Panc1 (cell line): Measurements from ENCODE around the gene AKT1. TPM values are rescaled to one million over a fixed set of nuclear protein-coding genes. Genes with fewer than 3 reads are reported as not detected.

ENCODE experiments used
- ATAC-seq: fragments of 200-7000 bp; cut with Tn5 transposase; 2 replicates; pipeline ENCODE4 v1.9.1; 2020; ENCODE audit warnings: mild to moderate bottlenecking, moderate library complexity
- BruUV-seq: library from RNA; stranded (reverse); fragments of 400-500 nt; replicated peaks from 2 replicates; lab custom pipeline; 2021; lab: Mats Ljungman, UMichigan
- CTCF ChIA-PET: fragments of 300-600 bp; sonication (Branson Sonifier 250); formaldehyde crosslinking; loops from one replicate; lab custom pipeline; 2022; ENCODE audit warnings: antibody characterized with exemption; lab: Charles Lee
- POLR2A ChIA-PET: fragments of 300-600 bp; sonication (Branson Sonifier 250); formaldehyde crosslinking; loops from one replicate; lab custom pipeline; 2022; ENCODE audit warnings: antibody characterized with exemption; lab: Charles Lee
- DNase-seq: peaks from one replicate; pipeline ENCODE4 v3.0.0-alpha.2; 2010; ENCODE audit warnings: low read depth, low spot score
- H3K27ac ChIP-seq: 2 replicates; pipeline ENCODE4 v1.5.1; 2011; ENCODE audit warnings: mild to moderate bottlenecking, low read length, inconsistent platforms
- H3K27me3 ChIP-seq: fragments of 200-500 bp; sonication (Bioruptor generic); 2 replicates; pipeline ENCODE4 v1.6.0; 2014; ENCODE audit warnings: low read length, inconsistent platforms; ENCODE audit not compliant: control insufficient read depth, insufficient read depth
- H3K36me3 ChIP-seq: fragments of 200-500 bp; sonication (Bioruptor generic); 2 replicates; pipeline ENCODE4 v1.5.1; 2014; ENCODE audit warnings: inconsistent platforms, mild to moderate bottlenecking, low read length, moderate library complexity; ENCODE audit not compliant: control insufficient read depth, insufficient read depth
- H3K4me1 ChIP-seq: 2 replicates; pipeline ENCODE4 v1.5.1; 2011; ENCODE audit warnings: inconsistent platforms, mild to moderate bottlenecking, low read length, moderate library complexity; ENCODE audit not compliant: control insufficient read depth, insufficient read depth
- H3K4me3 ChIP-seq, 2 experiments: 2 replicates each; pipeline ENCODE4 v1.5.1; 2011 to 2012; ENCODE audit warnings: low read depth in 2 of 2, low read length in 2 of 2, mild to moderate bottlenecking in 2 of 2, inconsistent platforms in 1 of 2, moderate library complexity in 1 of 2
- H3K9me3 ChIP-seq: fragments of 200-500 bp; sonication (Bioruptor generic); 2 replicates; pipeline ENCODE4 v1.5.1; 2014; ENCODE audit warnings: low read depth, mild to moderate bottlenecking, inconsistent platforms, low read length, moderate library complexity; ENCODE audit not compliant: control insufficient read depth, insufficient read depth
- CTCF ChIP-seq: fragments of 450-650 bp; IDR thresholded peaks from 2 replicates; pipeline ENCODE4 v1.5.1; 2017; ENCODE audit warnings: mild to moderate bottlenecking
- POLR2AphosphoS5 ChIP-seq: IDR thresholded peaks from 2 replicates; pipeline ENCODE4 v1.6.1; 2012; ENCODE audit warnings: mild to moderate bottlenecking, low read depth, low read length, moderate library complexity
- REST ChIP-seq, 2 experiments: IDR thresholded peaks; 2 replicates each; pipeline ENCODE4 v1.6.1; 2011 to 2012; ENCODE audit warnings: low read depth in 2 of 2, control low read depth in 1 of 2, low read length in 1 of 2, mild to moderate bottlenecking in 1 of 2, moderate library complexity in 1 of 2; ENCODE audit not compliant: insufficient read depth in 1 of 2
- SIN3A ChIP-seq: IDR thresholded peaks from 2 replicates; pipeline ENCODE4 v1.6.1; 2012; ENCODE audit warnings: low read depth, mild to moderate bottlenecking, low read length, moderate library complexity, borderline replicate concordance; ENCODE audit not compliant: insufficient read depth
- TCF7L2 ChIP-seq: IDR thresholded peaks from 2 replicates; pipeline ENCODE4 v1.6.1; 2011; ENCODE audit warnings: mild to moderate bottlenecking, low read depth, low read length, inconsistent platforms
- in situ Hi-C: cut with HindIII; loops from 2 replicates; pipeline ENCODE4 v1.10.0; 2016; ENCODE audit warnings: low sequenced_read_pairs, low pct_unique_long_range_greater_than_20kb
- intact Hi-C: fragments of 100-400 bp; cut with micrococcal nuclease; formaldehyde crosslinking; loops from one replicate; pipeline ENCODE4 v1.10.0; 2022; ENCODE audit not compliant: unreplicated experiment
- total RNA-seq: library from RNA; stranded (reverse); gene quantifications from one replicate; pipeline ENCODE4 v1.2.1, GENCODE V29; 2021; ENCODE audit not compliant: unreplicated experiment

AKT1 gene
- total RNA-seq, 1 experiment from 2014 or later: 175 TPM

- POLR2A ChIA-PET: no interaction called here
- DNase-seq (no peak), ATAC-seq (no peak)
- CTCF ChIA-PET: no interaction called here
- Histone ChIP-seq H3K27ac (no peak overlapping the region), H3K9me3 (no peaks in the 10 kb centered on the region), H3K27me3 (no peaks in the 10 kb centered on the region), H3K4me1 (peaks cover 18% of the 10 kb centered on the region), H3K4me3 (no peak overlapping the region), H3K36me3 (no peaks in the 10 kb centered on the region; the same call in 1 of the 2 replicates)
- intact Hi-C loops: no loop called here
- TF ChIP-seq TCF7L2: no peak
- TF ChIP-seq CTCF: no peak
- TF ChIP-seq REST (IDR thresholded peaks at IDR 0.05; ENCODE audit: insufficient read depth in 1 of 2, low read depth in 2 of 2, low read length in 1 of 2): no peak
- TF ChIP-seq POLR2AphosphoS5: no peak
- no peak for TF ChIP-seq SIN3A
- in situ Hi-C loops: no loop called here
- BruUV-seq: no TSS peak
These were observed 23.4 kb downstream of the AKT1 start for GRCh38 chr14:104771918-104772706.

- in situ Hi-C loops (no loop called here), intact Hi-C loops (no loop called here)
- Histone ChIP-seq H3K4me1 (peaks cover 18% of the 10 kb centered on the region), H3K27me3 (no peaks in the 10 kb centered on the region), H3K9me3 (no peaks in the 10 kb centered on the region), H3K27ac (no peak overlapping the region), H3K4me3 (no peak overlapping the region), H3K36me3 (no peaks in the 10 kb centered on the region; the same call in 1 of the 2 replicates)
- ATAC-seq (no peak), DNase-seq (no peak)
- TF ChIP-seq TCF7L2: no peak
- no peak for TF ChIP-seq CTCF
- no peak for TF ChIP-seq POLR2AphosphoS5
- no peak for TF ChIP-seq SIN3A
- no peak for TF ChIP-seq REST (IDR thresholded peaks at IDR 0.05; ENCODE audit: insufficient read depth in 1 of 2, low read depth in 2 of 2, low read length in 1 of 2)
- no TSS peak for BruUV-seq
- ChIA-PET CTCF (interaction anchor here (0.6 kb wide), 1 partner anchor 151 kb away, joined by 5 read pairs; no protein-coding TSS in a partner anchor), POLR2A (no interaction called here)
These were observed 24.2 kb downstream of the AKT1 start for GRCh38 chr14:104771374-104771773.
